Measurements from ENCODE around the gene XPO5. TPM values are rescaled to one million over a fixed set of nuclear protein-coding genes. Genes with fewer than 3 reads are reported as not detected.

Gene XPO5
- polyA plus RNA-seq, 1 of the 3 experiments (the other 2 are of a cell fraction): 29.5 TPM

DNA sequence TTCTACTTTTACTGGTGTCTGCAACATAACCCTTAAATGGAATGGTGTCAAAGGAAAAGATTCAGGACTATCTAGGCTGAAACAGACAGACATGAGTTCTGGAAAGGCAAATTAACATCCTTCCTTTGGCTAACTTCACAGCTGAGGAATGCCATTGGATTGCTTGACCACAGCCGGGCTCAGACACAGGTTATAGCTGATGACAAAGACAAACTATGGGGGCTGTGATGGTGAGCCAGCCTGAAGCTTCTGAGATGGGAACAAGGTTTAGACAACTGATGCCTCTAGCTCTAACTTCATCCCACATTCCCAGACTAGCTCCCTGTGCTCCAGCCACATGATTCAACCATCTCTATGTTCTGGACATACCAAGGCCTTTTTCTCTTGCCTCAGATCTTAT, 43.6 kb downstream of the XPO5 start:
- Histone ChIP-seq H3K4me2 (no peak overlapping the region), H3K4me1 (ENCODE audit: control insufficient read depth in 1 of 2, insufficient read depth in 2 of 2, low read depth in 1 of 2, low read length in 1 of 2) (peaks cover 0 to 3% of the 10 kb centered on the region in 2 experiments; a peak in 1 of 4 replicates), H4K20me1 (ENCODE audit: insufficient read depth) (no peaks in the 10 kb centered on the region), H3F3A (replicated peaks; ENCODE audit: insufficient read depth) (peaks cover 4% of the 10 kb centered on the region), H3K9me3 (no peaks in the 10 kb centered on the region), H3K9ac (no peak overlapping the region), H3K4me3 (ENCODE audit: low read depth in 2 of 2, low read length in 1 of 2) (no peak overlapping the region), H2AFZ (ENCODE audit: low read depth) (no peak overlapping the region), H3K9me2 (no peaks in the 10 kb centered on the region), H3K27ac (ENCODE audit: low read depth in 2 of 2, low read length in 1 of 2) (no peak overlapping the region), H3K36me3 (replicated peaks in 1 of 2; ENCODE audit: control insufficient read depth in 1 of 2, insufficient read depth in 2 of 2, low read length in 1 of 2) (peaks cover 47 to 54% of the 10 kb centered on the region in 2 experiments), H3K79me2 (ENCODE audit: insufficient read depth) (no peaks in the 10 kb centered on the region), H3K27me3 (ENCODE audit: insufficient read depth) (no peaks in the 10 kb centered on the region)
- TF ChIP-seq, protein P1, sequence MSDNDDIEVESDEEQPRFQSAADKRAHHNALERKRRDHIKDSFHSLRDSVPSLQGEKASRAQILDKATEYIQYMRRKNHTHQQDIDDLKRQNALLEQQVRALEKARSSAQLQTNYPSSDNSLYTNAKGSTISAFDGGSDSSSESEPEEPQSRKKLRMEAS (IDR thresholded peaks at IDR 0.05; ENCODE audit: low read depth): no peak
- TF ChIP-seq TEAD4 (IDR thresholded peaks at IDR 0.05; ENCODE audit: borderline replicate concordance, insufficient read depth) (no peak), FOSL2 (IDR thresholded peaks at IDR 0.05; ENCODE audit: borderline replicate concordance, low read depth) (no peak), TAF1 (IDR thresholded peaks at IDR 0.05; ENCODE audit: borderline replicate concordance, low read depth, low read length) (no peak), CHD2 (IDR thresholded peaks at IDR 0.05; ENCODE audit: low read length, partially characterized antibody) (no peak), FOXM1 (IDR thresholded peaks at IDR 0.05; ENCODE audit: low read depth) (no peak), ELF1 (IDR thresholded peaks at IDR 0.05) (no peak), YY1 (IDR thresholded peaks at IDR 0.05; ENCODE audit: low read depth) (no peak), MEF2A (IDR thresholded peaks at IDR 0.05; ENCODE audit: borderline replicate concordance, low read depth) (no peak), SIN3A (IDR thresholded peaks at IDR 0.05; ENCODE audit: borderline replicate concordance, low read depth, low read length) (no peak), RFX5 (IDR thresholded peaks at IDR 0.05; ENCODE audit: low read length) (no peak)
- TF ChIP-seq, protein P2, sequence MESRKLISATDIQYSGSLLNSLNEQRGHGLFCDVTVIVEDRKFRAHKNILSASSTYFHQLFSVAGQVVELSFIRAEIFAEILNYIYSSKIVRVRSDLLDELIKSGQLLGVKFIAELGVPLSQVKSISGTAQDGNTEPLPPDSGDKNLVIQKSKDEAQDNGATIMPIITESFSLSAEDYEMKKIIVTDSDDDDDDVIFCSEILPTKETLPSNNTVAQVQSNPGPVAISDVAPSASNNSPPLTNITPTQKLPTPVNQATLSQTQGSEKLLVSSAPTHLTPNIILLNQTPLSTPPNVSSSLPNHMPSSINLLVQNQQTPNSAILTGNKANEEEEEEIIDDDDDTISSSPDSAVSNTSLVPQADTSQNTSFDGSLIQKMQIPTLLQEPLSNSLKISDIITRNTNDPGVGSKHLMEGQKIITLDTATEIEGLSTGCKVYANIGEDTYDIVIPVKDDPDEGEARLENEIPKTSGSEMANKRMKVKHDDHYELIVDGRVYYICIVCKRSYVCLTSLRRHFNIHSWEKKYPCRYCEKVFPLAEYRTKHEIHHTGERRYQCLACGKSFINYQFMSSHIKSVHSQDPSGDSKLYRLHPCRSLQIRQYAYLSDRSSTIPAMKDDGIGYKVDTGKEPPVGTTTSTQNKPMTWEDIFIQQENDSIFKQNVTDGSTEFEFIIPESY (IDR thresholded peaks at IDR 0.05; ENCODE audit: borderline replicate concordance, low read depth): no peak
- TF ChIP-seq, protein P3, sequence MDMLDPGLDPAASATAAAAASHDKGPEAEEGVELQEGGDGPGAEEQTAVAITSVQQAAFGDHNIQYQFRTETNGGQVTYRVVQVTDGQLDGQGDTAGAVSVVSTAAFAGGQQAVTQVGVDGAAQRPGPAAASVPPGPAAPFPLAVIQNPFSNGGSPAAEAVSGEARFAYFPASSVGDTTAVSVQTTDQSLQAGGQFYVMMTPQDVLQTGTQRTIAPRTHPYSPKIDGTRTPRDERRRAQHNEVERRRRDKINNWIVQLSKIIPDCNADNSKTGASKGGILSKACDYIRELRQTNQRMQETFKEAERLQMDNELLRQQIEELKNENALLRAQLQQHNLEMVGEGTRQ (IDR thresholded peaks at IDR 0.05; ENCODE audit: borderline replicate concordance, low read depth, low read length): no peak
- TF ChIP-seq, protein P4, sequence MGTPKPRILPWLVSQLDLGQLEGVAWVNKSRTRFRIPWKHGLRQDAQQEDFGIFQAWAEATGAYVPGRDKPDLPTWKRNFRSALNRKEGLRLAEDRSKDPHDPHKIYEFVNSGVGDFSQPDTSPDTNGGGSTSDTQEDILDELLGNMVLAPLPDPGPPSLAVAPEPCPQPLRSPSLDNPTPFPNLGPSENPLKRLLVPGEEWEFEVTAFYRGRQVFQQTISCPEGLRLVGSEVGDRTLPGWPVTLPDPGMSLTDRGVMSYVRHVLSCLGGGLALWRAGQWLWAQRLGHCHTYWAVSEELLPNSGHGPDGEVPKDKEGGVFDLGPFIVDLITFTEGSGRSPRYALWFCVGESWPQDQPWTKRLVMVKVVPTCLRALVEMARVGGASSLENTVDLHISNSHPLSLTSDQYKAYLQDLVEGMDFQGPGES (IDR thresholded peaks at IDR 0.05; ENCODE audit: low read depth, low read length): no peak
- TF ChIP-seq, protein P5, sequence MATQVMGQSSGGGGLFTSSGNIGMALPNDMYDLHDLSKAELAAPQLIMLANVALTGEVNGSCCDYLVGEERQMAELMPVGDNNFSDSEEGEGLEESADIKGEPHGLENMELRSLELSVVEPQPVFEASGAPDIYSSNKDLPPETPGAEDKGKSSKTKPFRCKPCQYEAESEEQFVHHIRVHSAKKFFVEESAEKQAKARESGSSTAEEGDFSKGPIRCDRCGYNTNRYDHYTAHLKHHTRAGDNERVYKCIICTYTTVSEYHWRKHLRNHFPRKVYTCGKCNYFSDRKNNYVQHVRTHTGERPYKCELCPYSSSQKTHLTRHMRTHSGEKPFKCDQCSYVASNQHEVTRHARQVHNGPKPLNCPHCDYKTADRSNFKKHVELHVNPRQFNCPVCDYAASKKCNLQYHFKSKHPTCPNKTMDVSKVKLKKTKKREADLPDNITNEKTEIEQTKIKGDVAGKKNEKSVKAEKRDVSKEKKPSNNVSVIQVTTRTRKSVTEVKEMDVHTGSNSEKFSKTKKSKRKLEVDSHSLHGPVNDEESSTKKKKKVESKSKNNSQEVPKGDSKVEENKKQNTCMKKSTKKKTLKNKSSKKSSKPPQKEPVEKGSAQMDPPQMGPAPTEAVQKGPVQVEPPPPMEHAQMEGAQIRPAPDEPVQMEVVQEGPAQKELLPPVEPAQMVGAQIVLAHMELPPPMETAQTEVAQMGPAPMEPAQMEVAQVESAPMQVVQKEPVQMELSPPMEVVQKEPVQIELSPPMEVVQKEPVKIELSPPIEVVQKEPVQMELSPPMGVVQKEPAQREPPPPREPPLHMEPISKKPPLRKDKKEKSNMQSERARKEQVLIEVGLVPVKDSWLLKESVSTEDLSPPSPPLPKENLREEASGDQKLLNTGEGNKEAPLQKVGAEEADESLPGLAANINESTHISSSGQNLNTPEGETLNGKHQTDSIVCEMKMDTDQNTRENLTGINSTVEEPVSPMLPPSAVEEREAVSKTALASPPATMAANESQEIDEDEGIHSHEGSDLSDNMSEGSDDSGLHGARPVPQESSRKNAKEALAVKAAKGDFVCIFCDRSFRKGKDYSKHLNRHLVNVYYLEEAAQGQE (IDR thresholded peaks at IDR 0.05; ENCODE audit: low read depth, low read length): no peak
- TF ChIP-seq, protein P6, sequence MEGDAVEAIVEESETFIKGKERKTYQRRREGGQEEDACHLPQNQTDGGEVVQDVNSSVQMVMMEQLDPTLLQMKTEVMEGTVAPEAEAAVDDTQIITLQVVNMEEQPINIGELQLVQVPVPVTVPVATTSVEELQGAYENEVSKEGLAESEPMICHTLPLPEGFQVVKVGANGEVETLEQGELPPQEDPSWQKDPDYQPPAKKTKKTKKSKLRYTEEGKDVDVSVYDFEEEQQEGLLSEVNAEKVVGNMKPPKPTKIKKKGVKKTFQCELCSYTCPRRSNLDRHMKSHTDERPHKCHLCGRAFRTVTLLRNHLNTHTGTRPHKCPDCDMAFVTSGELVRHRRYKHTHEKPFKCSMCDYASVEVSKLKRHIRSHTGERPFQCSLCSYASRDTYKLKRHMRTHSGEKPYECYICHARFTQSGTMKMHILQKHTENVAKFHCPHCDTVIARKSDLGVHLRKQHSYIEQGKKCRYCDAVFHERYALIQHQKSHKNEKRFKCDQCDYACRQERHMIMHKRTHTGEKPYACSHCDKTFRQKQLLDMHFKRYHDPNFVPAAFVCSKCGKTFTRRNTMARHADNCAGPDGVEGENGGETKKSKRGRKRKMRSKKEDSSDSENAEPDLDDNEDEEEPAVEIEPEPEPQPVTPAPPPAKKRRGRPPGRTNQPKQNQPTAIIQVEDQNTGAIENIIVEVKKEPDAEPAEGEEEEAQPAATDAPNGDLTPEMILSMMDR (IDR thresholded peaks at IDR 0.05): no peak
- ChIA-PET POLR2A (interaction anchor here (0.9 kb wide), 1 partner anchor 43 kb away, joined by 4 read pairs; no protein-coding TSS in a partner anchor), CTCF (no interaction called here)
- WGBS (ENCODE audit: low lambda C conversion rate): 100% methylated on average over 1 of the region's 1 CpG
- no peak for DNase-seq
